HG03196 (cell line): ENCODE measurements around the gene CARM1.
A peak's percentile ranks its signal among the peaks of the same experiment; 100 is the strongest.
"Not testable (repeated sequence)": the region's sequence is repeated elsewhere in the genome, so short reads cannot be mapped to it uniquely, and the experiment has no call there.

ENCODE experiments used
- ATAC-seq: cut with Tn5 transposase; IDR thresholded peaks from one replicate; pipeline ENCODE4 v1.9.1; 2021; ENCODE audit not compliant: unreplicated experiment

CARM1 gene

GRCh38 chr19:10927730-10928562 is 56.6 kb downstream of the CARM1 start:
- peak; percentile 17 for ATAC-seq

- ATAC-seq: peak; percentile 76
These were observed 57.4 kb downstream of the CARM1 start, which contains the start of the genes TIMM29 and YIPF2 for GRCh38 chr19:10928563-10929401. TSS of gene TIMM29 (plus strand) at chr19:10928811. CDS start at chr19:10928823, 12 bp downstream. TSS of gene YIPF2 (minus strand) at chr19:10928639. CDS start at chr19:10928410, 229 bp downstream.

- no peak for ATAC-seq
These were observed 58.0 kb downstream of the CARM1 start for GRCh38 chr19:10929402-10929794.

- no peak for ATAC-seq
These were observed 64.2 kb downstream of the CARM1 start for GRCh38 chr19:10935371-10936059.

DNA sequence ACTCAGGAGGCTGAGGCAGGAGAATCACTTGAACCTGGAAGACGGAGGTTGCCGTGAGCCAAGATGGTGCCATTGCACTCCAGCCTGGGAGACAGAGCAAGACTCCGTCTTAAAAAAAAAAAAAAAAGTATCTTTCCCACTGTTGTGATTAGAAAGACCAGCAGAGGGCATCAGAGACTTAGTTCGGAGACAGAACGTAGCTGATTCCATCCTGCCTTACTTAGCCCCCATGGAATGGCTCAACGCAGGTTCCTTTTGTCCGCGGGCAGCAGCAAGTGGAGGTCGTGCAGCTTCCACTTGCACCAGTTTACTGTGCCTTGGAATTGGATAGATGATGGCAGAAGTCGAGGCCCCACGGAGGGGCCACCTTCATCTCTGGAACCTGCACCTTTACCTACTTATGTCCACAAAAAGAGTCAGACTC is 65.3 kb downstream of the CARM1 start:
- ATAC-seq: no peak

- ATAC-seq: not testable (repeated sequence)
These were observed 70.3 kb downstream of the CARM1 start for GRCh38 chr19:10941649-10942048.

DNA sequence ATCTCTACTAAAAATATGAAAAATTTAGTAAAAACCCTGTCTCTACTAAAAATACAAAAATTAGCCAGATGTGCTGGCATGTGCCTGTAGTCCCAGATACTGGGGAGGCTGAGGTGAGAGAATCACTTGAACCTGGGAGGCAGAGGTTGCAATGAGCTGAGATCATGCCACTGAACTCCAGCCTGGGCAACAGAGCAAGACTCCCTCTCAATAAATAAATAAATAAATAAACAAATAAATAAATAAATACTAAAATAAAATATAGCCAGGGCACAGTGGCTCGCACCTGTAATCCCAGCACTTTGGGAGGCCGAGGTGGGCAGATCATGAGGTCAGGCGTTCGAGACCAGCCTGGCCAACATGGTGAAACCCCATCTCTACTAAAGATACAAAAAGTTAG is 72.1 kb downstream of the CARM1 start:
- not testable (repeated sequence) for ATAC-seq

- no peak for ATAC-seq
These were observed 73.9 kb downstream of the CARM1 start for GRCh38 chr19:10945264-10945663.

DNA sequence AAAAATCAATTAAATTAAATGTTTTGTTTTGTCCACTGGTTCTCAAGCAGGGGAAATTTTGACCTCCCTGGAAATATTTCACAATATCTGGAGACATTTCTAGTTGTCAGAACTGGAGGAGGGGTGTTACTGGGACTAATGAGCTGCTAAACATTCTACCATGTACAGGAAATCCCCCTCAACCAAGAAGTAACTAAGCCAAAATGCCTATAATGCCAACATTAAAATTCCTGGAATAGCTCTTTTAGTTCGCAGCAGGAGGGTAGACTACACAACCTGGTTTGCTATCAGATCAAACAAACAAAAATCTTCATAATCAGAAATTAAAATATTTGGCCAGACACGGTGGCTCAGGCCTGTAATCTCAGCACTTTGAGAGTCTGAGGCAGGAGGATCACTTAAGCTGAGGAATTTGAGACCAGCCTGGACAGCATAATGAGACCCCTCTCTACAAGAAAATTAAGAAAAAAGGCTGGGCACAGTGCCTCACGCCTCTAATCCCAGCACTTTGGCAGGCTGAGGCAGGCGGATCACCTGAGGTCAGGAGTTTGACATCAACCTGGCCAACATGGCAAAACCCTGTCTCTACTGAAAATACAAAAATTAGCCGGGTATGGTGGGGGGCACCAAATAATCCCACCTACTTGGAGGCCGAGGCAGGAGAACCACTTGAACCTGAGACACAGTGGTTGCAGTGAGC is 75.8 kb downstream of the CARM1 start:
- ATAC-seq: no peak

- no peak for ATAC-seq
These were observed 81.5 kb downstream of the CARM1 start for GRCh38 chr19:10952809-10953208.

DNA sequence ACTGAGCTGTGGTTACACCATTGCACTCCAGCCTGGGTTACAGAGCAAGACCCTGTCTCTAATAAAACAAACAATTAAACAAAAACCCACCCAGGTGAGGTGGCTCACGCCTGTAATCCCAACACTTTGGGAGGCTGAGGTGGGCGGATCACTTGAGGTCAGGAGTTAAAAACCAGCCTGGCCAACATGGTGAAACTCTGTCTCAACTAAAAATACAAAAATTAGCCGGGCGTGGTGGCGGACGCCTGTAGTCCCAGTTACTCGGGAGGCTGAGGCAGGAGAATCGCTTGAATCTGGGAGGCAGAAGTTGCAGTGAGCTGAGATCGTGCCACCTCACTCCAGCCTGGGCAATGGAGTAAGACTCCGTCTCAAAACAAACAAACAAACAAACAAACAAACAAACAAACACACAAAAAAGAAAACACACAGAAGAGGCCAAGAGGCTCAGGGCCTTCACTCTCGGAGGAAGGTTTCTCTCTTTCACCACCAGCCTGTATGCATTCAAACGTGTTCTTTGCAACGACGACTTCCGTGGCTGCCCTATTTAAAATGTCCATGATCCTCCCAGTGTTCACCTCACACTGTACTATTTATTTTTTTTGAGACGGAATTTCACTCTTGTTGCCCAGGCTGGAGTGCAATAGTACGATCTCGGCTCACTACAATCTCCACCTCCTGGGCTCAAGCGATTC is 88.1 kb downstream of the CARM1 start:
- not testable (repeated sequence) for ATAC-seq

- peak; percentile 66 for ATAC-seq
These were observed 89.1 kb downstream of the CARM1 start, which contains the start of gene SMARCA4 for GRCh38 chr19:10960314-10961072. TSS of gene SMARCA4 (plus strand) at chr19:10961030. CDS start at chr19:10984152, 23,122 bp downstream.

- ATAC-seq: peak; percentile 37
These were observed 89.9 kb downstream of the CARM1 start for GRCh38 chr19:10961073-10961860.

GRCh38 chr19:10962863-10963262 is 91.5 kb downstream of the CARM1 start:
- no peak for ATAC-seq

DNA sequence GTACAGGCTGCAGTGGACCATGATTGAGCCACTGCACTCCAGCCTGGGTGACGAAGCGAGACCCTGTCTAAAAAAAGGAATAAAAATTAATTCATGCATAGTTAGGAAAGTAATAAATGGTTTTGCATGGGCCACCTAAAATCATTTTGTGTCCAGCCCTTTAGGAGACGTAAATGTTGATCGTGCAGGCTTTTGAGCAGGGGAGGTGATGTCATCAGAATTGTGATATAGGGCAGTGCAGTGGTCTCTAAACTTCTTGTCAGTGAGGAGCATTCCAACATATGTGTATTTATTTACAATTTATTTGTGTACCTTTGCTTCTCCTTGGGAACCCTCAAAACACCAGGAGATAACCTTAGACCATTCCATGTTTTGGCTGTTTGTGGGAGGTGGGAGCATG is 92.5 kb downstream of the CARM1 start:
- ATAC-seq: no peak

DNA sequence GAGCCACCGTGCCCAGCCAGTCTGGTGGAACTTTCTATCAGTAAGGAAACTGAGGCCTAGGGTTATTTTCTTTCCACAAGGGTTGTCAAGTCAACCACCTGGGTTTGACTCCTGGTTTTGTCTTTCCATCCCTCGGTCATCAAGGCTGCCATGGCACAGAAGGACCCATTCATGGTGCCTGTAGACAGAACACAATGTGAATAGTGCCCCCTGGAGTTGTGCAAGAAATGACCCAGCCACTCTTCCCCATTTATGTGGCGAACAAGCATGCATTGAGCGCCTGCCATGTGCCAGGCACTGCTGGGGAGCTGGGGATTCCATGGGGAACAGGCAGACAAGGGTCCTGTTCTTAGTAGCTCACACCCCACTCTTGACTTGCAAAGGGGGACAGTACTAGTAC is 93.5 kb downstream of the CARM1 start:
- ATAC-seq: no peak

GRCh38 chr19:10965398-10965797 is 94.0 kb downstream of the CARM1 start:
- no peak for ATAC-seq

- ATAC-seq: no peak
These were observed 95.5 kb downstream of the CARM1 start for GRCh38 chr19:10966809-10967208.
